GM12865 (cell line): Measurements from ENCODE around the gene TGM5.

Source experiments
- DNase-seq: peaks from one replicate; pipeline ENCODE4 v3.0.0; 2010; ENCODE audit warnings: low read depth
- H3K4me3 ChIP-seq: 2 replicates; pipeline ENCODE4 v1.5.1; 2011; ENCODE audit warnings: mild to moderate bottlenecking, low read depth, low read length, control low read depth
- CTCF ChIP-seq: IDR thresholded peaks from 2 replicates; pipeline ENCODE4 v1.5.1; 2011; ENCODE audit warnings: low read length, control low read depth, low read depth, inconsistent platforms; ENCODE audit not compliant: insufficient read depth; ENCODE audit errors: missing control alignments

The TGM5 gene

DNA sequence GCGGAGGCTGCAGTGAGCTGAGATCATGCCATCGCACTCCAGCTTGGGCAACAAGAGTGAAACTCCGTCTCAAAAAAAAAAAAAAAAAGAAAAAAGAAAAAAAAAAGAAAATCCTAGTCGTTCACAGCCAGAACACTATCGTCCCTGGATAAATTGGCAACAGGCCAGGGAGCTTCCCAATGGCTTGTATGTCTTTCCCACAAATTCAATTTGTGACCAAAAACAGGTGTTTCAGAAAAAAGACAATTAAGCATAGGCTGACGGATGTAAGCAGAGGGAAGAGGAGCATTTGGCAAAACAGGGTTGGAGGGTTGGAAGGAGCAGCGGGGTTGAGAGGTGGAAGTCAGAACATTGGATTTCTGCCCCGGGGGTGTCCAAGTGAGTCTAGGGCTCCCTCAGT, 54.4 kb downstream of the TGM5 start:
- H3K4me3 ChIP-seq = no peak overlapping the region
- no peak for TF ChIP-seq CTCF
- no peak for DNase-seq

DNA sequence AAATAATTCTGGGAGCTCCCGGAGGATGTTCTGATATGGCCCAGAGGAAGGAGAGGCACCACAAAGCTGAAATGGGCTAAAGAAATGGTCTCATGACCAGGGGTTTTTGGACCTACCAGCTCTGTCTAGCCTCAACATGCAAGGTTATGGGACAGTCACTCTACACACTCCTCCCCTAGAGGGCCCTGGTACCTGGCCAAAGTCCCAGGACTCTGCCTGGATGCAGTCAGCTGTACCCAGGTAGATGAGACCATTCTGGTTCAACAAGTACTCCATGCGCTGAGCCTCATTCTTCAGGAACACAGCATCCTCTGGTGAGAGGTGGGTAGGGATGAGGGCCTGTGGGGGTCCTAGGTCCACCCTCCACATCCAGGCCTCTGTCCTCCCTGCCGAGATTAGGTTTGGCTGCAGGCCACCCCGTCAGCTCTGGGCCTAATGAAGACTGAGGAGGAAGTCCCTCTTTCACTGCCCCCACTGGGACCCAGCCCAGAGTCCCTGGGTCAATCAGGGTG, 55.4 kb downstream of the TGM5 start:
- TF ChIP-seq CTCF = no peak
- DNase-seq = no peak
- no peak overlapping the region for H3K4me3 ChIP-seq

- TF ChIP-seq CTCF = no peak
- no peak overlapping the region for H3K4me3 ChIP-seq
- DNase-seq = no peak
Observed at GRCh38 chr15:43210807-43211206, 55.9 kb downstream of the TGM5 start.

DNA sequence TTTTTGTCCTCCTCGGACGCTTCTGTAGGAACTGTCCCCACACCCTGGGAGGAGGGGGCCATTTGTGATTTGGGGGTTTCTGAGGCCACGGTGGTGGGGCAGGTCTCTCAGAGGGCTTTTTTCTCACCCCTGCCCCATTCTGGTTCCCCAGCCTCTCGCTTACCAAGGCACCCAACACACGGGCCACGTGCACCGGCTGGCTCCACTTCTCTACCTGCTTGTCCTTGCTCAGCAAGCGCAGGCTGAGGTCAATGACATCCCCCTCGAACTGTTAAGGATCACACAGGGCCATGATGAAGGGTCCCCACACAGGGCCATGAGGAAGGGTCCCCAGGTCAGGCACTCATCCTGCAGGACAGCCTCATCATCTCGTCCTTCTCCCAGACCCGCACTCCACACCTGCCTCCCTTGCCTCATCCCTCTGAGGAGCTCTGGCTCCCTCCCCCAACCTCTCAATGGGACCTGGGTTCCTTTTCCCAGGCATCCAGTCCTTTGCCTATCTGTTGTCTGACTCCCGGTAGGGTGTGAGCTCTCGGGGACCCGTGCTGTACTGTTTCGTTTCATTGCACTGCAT, 56.5 kb downstream of the TGM5 start:
- no peak overlapping the region for H3K4me3 ChIP-seq
- no peak for TF ChIP-seq CTCF

GRCh38 chr15:43209059-43209824, 57.5 kb downstream of the TGM5 start:
- no peak overlapping the region for H3K4me3 ChIP-seq
- DNase-seq = no peak
- TF ChIP-seq CTCF = no peak

More for the DNA sequence above, 56.5 kb downstream of the TGM5 start:
- no peak for DNase-seq

DNA sequence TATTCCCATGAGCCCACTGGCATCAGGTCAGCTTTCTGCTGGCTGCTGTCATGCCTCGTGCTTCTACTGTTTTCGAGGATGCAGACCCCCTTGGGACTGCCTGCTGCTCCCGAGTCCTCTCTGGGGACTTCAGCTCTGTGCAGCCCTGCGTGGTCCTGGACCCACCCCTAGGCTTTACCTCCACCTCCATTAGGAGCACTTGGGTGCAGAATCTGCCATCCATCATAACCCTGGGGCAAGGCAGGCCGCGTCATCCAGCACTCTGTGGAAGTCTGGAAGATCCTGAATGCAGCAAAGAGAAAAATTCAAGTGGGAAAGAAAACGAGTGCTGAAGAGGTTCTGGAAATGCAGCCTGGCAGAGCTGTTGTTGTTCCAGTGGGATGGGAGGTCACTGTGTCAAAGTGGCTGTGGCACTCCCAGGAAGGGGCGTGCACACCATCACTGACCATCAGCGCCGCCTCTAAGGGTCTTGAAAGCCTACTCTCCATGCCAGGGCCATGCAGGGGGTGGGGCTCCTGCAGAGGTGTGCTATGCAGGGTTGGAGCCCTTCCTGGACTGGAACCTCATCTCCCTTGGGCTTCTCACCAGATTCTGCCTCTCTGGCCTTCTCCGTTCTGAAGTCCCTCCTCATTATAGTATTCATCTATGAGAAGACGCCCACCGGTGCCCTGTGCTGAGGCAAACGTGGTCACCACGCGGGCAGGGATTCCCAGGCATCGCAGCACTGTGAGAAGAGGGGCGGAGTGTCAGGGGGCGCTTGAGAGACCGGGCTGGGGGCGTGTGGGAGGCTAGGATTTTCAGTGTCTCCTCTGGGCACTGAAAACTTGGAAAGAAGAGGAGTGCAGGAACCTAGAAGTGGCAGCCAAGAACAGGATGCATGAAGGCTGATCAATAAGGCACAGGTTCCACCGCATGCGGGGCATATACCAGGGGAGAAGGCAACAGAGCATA, 58.4 kb downstream of the TGM5 start:
- no peak for DNase-seq
- no peak for TF ChIP-seq CTCF
- no peak overlapping the region for H3K4me3 ChIP-seq
